ENCODE measurements around the gene SMIM29.

Gene SMIM29

DNA sequence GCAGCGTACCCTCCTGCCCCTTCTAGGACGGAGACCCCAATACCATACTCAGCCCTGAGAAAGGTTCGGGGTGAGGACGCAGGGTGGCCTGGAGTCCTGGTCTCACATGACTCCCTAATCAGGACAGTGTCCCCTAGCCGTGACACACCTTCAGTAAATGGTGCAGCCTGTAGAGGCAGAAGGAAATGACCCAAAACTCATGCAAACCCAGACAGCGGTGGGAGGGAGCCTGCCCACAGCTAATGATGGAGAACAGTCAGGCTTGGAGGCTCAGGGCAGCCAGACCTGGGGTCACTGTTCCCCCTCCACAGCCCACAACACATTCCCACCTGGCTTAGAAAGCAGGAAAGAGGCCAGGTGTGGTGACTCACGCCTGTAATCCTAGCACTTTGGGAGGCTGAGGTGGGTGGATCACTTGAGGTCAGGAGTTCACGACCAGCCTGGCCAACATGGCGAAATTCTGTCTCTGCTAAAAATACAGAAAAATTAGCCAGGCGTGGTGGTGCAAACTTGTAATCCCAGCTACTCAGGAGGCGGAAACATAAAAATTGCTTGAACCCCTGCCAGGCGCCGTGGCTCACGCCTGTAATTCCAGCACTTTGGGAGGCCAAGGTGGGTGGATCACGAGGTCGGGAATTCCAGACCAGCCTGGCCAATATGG, 20.9 kb downstream of the SMIM29 start:
- H3K27me3 ChIP-seq (ENCODE audit: control insufficient read depth in 1 of 2, insufficient read depth in 2 of 2, low read length in 2 of 2): no peaks in the 10 kb centered on the region
- no peaks in the 10 kb centered on the region for H3K36me3 ChIP-seq (ENCODE audit: insufficient read depth, low read length)
- no peak overlapping the region for H3K27ac ChIP-seq (ENCODE audit: low read depth, low read length)
- H3K9ac ChIP-seq (ENCODE audit: low read length): no peak overlapping the region
- peaks cover 13% of the 10 kb centered on the region for H3K4me1 ChIP-seq (ENCODE audit: insufficient read depth, low read length)
- H3K9me3 ChIP-seq (ENCODE audit: low read length): no peaks in the 10 kb centered on the region
- no peak overlapping the region for H3K4me3 ChIP-seq (ENCODE audit: low read depth in 1 of 2, low read length in 2 of 2)

DNA sequence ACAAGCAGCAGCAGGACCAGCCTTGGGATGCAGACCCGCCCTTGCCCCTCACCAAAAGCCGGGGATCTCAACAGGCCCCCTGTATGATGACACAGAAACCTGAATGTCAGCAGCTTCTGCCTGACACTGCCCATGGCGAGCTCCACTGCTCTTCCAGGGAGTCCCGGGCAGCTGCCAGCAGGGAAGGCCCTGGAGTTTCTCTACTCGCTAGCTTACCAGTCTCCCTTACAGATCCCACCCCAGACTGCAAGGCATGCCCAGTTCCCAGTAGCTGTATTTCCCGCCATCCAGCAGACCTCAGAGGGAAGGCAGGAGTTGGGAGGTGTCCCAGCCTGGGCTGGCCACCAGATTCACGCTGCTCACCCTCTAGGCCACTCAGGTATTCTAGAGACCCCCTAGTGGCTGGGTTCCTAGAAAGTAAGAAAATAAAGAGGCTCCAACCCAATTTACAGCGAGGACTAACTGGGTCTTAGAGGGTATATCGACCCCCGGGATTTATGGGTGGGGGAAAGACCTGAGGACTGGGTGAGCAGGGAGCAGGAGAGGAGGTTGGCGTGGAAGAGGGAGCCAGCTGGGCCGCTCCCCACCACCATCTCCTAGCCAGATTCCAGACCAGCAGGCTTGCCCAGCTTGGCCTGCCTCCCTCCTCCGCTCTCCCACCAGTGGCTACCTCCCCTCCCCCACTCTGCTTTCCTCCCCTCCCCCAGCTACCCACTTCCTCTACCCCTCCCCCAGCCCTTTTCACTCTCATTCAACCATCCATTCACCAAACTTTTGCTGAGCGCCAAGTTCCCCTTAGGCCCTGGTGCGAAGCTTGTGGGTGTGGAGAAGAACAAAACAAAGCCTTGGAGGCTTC, 21.8 kb downstream of the SMIM29 start:
- no peaks in the 10 kb centered on the region for H3K27me3 ChIP-seq (ENCODE audit: control insufficient read depth in 1 of 2, insufficient read depth in 2 of 2, low read length in 2 of 2)
- no peaks in the 10 kb centered on the region for H3K9me3 ChIP-seq (ENCODE audit: low read length)
- H3K9ac ChIP-seq (ENCODE audit: low read length): no peak overlapping the region
- H3K4me1 ChIP-seq (ENCODE audit: insufficient read depth, low read length): peaks cover 13% of the 10 kb centered on the region
- no peaks in the 10 kb centered on the region for H3K36me3 ChIP-seq (ENCODE audit: insufficient read depth, low read length)
- H3K27ac ChIP-seq (ENCODE audit: low read depth, low read length): no peak overlapping the region
- no peak overlapping the region for H3K4me3 ChIP-seq (ENCODE audit: low read depth in 1 of 2, low read length in 2 of 2)

DNA sequence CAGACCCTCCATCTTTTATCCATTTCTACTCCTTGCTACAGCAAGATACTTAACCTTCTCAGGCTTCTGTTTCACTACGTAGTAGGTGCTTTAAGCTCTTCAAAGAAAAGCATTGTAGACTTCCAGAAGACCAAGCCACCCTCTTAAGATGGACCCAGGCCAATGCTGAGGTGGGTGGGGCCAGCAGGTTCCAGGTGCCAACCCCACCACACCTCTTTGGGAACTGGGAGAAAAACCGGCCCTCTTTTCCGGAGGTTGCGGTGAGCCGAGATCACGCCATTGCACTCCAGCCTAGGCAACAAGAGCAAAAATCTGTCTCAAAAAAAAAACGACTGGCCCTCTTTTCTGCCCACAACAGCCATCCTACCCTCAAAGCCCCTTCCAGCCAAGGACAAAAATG, 22.7 kb downstream of the SMIM29 start:
- Histone ChIP-seq H3K36me3 (ENCODE audit: insufficient read depth, low read length) (no peaks in the 10 kb centered on the region), H3K4me3 (ENCODE audit: low read depth in 1 of 2, low read length in 2 of 2) (no peak overlapping the region), H3K27me3 (ENCODE audit: control insufficient read depth in 1 of 2, insufficient read depth in 2 of 2, low read length in 2 of 2) (no peaks in the 10 kb centered on the region), H3K9me3 (ENCODE audit: low read length) (no peaks in the 10 kb centered on the region), H3K9ac (ENCODE audit: low read length) (no peak overlapping the region), H3K4me1 (ENCODE audit: insufficient read depth, low read length) (peaks cover 13% of the 10 kb centered on the region), H3K27ac (ENCODE audit: low read depth, low read length) (no peak overlapping the region)

DNA sequence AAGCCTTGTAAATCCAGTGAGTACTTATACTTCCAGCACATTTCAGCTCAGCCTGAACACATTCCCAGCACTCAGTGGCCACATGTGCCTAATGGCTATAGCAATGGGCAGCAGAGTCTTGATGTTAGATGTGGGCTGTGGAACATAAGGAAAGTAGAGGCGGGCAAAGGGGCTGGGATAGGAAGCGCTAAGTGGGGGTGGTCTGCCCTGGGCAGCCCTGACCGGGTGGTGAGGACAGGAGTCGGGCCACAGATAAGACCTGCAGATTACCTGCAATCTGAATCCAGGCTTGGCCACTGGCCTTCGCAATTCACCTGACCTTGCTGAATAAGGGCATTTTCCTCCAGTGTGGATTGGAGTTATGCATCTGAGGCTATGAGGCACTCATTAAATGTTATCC, 23.3 kb downstream of the SMIM29 start:
- Histone ChIP-seq H3K4me3 (ENCODE audit: low read depth in 1 of 2, low read length in 2 of 2) (no peak overlapping the region), H3K27ac (ENCODE audit: low read depth, low read length) (no peak overlapping the region), H3K9me3 (ENCODE audit: low read length) (no peaks in the 10 kb centered on the region), H3K9ac (ENCODE audit: low read length) (no peak overlapping the region), H3K36me3 (ENCODE audit: insufficient read depth, low read length) (no peaks in the 10 kb centered on the region), H3K4me1 (ENCODE audit: insufficient read depth, low read length) (peaks cover 13% of the 10 kb centered on the region), H3K27me3 (ENCODE audit: control insufficient read depth in 1 of 2, insufficient read depth in 2 of 2, low read length in 2 of 2) (no peaks in the 10 kb centered on the region)

DNA sequence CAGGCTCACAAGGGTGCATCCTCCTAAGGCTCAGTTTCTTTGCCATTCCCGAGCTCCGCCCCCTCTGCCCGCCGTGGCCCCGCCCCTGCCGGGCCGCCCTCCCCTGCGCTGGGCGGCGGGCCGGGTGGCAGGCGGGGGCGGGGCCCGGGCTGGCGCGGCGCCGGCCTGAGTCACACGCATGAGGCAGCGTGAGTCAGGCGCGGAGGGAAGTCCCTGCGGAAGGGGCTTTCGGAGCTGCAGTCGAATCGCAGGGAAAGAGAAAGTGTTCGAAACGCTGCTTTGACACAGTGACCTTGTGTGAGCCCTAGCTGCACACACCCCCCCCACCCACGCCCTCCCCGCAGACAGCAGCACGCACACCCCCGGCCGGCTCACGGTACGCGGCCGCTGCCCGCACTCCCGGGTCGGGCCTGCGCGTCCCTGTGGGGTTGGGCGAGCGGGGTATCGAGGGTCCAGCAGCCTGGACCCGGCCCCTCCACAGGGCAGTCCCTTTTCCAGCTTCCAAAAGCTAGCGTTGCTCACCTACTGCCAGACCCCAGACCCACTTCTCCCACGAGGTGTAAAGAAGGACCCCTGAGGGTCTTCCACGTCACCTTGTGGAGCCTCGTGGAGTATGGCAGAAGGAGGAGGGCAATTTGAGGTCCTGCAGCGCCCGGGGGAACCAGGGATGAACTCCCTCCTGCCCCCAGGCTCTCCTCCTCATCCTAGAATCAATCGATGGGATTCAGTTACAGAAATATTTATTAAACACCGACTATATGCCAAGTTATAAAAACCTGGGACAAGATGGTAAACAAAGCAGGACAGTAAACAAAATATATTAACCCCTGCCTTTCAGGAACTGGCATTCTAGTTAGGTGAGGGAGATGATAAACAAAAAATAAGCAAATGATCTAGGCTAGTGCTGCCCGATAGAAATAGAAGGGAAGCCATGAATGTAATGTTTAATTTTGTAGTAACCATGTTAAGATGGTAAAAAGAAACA, 24.6 kb downstream of the SMIM29 start:
- peak overlapping the region; percentile 83 for H3K9ac ChIP-seq (ENCODE audit: low read length)

DNA sequence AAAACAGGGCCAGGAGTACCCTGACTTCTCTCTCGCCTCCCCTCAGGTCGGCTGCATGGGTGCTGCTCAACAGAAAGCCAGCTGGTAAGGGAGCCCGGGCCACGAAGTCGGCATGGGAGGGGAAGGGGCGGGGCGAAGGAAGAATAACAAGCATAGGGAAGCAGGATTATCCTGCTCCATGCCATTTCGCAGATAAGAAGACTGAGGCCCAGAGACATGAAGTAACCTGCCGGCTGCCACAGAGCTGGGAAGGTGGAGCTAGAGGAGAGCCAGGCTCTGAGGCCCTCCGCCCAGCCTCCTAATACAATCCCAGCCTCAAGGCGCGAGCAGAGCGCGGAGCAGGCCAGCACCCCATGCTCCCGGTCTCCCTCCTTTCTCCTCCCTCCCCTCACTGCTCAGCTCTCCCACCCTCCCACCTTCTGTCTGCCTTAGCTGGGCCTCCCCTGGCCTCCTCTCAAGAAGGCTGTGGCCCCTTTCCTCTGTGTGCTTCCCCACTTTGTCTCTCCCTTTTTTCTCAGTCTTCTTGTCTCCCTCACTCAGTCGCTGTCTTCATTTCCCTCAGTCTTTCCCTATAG, 25.3 kb downstream of the SMIM29 start:
- Histone ChIP-seq H3K9me3 (ENCODE audit: low read length) (no peaks in the 10 kb centered on the region), H3K4me3 (ENCODE audit: low read depth in 1 of 2, low read length in 2 of 2) (peak overlapping the region; percentile 28 to 53), H3K27me3 (ENCODE audit: control insufficient read depth in 1 of 2, insufficient read depth in 2 of 2, low read length in 2 of 2) (no peaks in the 10 kb centered on the region), H3K27ac (ENCODE audit: low read depth, low read length) (peak overlapping the region; percentile 59), H3K4me1 (ENCODE audit: insufficient read depth, low read length) (peaks cover 13% of the 10 kb centered on the region), H3K36me3 (ENCODE audit: insufficient read depth, low read length) (no peaks in the 10 kb centered on the region), H3K9ac (ENCODE audit: low read length) (peak overlapping the region; percentile 44)

More for the DNA sequence above, 24.6 kb downstream of the SMIM29 start:
- H3K9me3 ChIP-seq (ENCODE audit: low read length): no peaks in the 10 kb centered on the region
- H3K4me1 ChIP-seq (ENCODE audit: insufficient read depth, low read length): peaks cover 13% of the 10 kb centered on the region
- peak overlapping the region; percentile 44 to 60 for H3K4me3 ChIP-seq (ENCODE audit: low read depth in 1 of 2, low read length in 2 of 2)
- H3K27ac ChIP-seq (ENCODE audit: low read depth, low read length): peak overlapping the region; percentile 68
- no peaks in the 10 kb centered on the region for H3K27me3 ChIP-seq (ENCODE audit: control insufficient read depth in 1 of 2, insufficient read depth in 2 of 2, low read length in 2 of 2)
- no peaks in the 10 kb centered on the region for H3K36me3 ChIP-seq (ENCODE audit: insufficient read depth, low read length)

DNA sequence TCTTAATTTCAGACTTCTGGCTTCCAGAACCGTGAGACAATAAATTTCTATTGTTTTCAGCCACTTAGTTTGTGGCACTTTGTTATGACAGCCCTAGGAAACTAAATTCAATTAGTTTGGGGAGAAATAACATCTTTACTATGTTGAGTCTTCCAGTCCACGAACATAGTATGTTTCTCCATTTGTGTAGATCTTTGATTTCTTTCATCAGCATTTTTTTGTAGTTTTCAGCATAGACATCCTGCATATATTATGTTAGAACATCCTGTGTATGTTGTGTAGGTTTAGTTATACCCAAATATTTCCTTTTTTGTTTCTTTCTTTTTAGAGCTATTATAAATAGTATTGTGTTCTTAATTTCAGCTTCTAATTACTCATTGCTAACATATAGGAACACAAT, 30.1 kb downstream of the SMIM29 start:
- Histone ChIP-seq H3K27me3 (ENCODE audit: control insufficient read depth in 1 of 2, insufficient read depth in 2 of 2, low read length in 2 of 2) (no peaks in the 10 kb centered on the region), H3K9ac (ENCODE audit: low read length) (no peak overlapping the region), H3K4me3 (ENCODE audit: low read depth in 1 of 2, low read length in 2 of 2) (no peak overlapping the region), H3K27ac (ENCODE audit: low read depth, low read length) (no peak overlapping the region), H3K36me3 (ENCODE audit: insufficient read depth, low read length) (no peaks in the 10 kb centered on the region), H3K9me3 (ENCODE audit: low read length) (no peaks in the 10 kb centered on the region), H3K4me1 (ENCODE audit: insufficient read depth, low read length) (peaks cover 8% of the 10 kb centered on the region)

DNA sequence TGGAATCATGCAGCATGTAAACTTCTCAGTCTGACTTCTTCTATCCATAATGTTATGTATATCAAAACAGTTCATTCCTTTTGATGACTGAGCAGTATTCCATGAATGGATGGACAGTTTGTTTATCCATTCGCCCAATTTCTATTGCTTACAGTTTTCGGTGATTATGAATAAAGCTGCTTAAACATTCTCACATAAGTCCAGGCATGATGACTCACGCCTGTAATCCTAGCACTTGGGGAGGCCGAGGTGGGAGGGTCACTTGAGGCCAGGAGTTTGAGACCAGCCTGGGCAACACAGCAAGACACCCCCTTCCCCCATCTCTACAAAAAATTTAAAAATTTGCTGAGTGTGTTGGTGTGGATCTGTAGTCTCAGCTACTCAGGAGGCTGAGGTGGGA, 35.0 kb downstream of the SMIM29 start:
- no peak overlapping the region for H3K27ac ChIP-seq (ENCODE audit: low read depth, low read length)
- H3K27me3 ChIP-seq (ENCODE audit: control insufficient read depth in 1 of 2, insufficient read depth in 2 of 2, low read length in 2 of 2): no peaks in the 10 kb centered on the region
- H3K36me3 ChIP-seq (ENCODE audit: insufficient read depth, low read length): no peaks in the 10 kb centered on the region
- no peaks in the 10 kb centered on the region for H3K9me3 ChIP-seq (ENCODE audit: low read length)
- H3K4me3 ChIP-seq (ENCODE audit: low read depth in 1 of 2, low read length in 2 of 2): no peak overlapping the region
- H3K4me1 ChIP-seq (ENCODE audit: insufficient read depth, low read length): no peaks in the 10 kb centered on the region
- H3K9ac ChIP-seq (ENCODE audit: low read length): no peak overlapping the region

DNA sequence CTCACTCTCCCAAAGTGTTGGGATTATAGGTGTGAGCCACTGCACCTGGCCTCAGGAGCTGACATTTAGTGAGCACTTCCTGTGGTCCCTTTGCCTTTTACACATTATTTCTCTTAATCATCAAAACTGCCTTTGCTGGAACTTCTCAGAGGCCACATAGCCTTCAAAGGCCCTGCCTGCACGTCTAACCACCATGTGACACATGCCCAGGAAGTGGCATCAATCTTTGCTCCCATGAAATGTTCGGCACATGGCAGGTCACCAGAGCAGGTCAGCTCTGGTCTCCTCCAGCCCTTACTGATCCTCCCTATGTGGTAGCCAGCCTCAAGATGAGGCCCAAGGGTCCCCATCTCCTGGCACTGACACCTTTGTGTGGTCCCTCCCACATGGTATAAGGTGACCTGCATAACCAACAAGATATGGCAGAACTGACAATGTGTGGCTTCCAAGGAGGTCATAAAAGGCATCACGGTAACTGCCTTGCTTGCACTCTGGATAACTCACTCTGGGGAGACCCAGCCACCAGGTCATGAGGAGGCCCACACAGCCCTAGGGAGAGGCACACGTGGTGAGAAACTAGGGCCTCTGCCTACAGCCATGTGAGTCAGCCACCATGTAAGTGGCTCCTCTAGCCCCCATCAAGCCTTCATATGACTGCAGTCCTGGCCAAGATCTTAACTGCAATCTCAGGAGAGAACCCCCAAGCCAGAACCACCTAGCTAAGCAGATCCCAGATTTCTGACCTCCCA, 40.9 kb downstream of the SMIM29 start:
- Histone ChIP-seq H3K9ac (ENCODE audit: low read length) (no peak overlapping the region), H3K4me3 (ENCODE audit: low read depth in 1 of 2, low read length in 2 of 2) (no peak overlapping the region), H3K27me3 (ENCODE audit: control insufficient read depth in 1 of 2, insufficient read depth in 2 of 2, low read length in 2 of 2) (no peaks in the 10 kb centered on the region), H3K27ac (ENCODE audit: low read depth, low read length) (no peak overlapping the region), H3K4me1 (ENCODE audit: insufficient read depth, low read length) (no peaks in the 10 kb centered on the region), H3K36me3 (ENCODE audit: insufficient read depth, low read length) (no peaks in the 10 kb centered on the region), H3K9me3 (ENCODE audit: low read length) (no peaks in the 10 kb centered on the region)

DNA sequence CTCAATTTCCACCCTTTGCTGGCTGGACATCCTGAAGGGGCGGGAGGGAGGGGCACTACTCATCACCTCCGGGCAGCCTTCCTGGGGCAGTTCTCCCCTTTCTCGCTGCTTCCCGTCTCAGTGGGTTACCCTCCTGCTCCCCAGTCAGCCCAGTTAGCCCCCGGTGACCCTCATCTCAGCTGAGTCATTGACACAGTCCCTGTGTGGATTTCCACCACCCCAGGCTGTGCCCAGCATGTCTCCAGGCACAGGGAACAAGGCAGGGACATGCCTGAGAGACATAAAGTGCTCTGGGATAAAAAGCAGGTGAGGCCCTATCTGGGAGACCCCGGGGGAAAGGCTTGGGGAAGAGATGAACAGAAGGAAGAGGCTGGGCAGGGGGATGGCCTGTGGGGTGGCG, 42.1 kb downstream of the SMIM29 start:
- Histone ChIP-seq H3K27me3 (ENCODE audit: control insufficient read depth in 1 of 2, insufficient read depth in 2 of 2, low read length in 2 of 2) (no peaks in the 10 kb centered on the region), H3K4me3 (ENCODE audit: low read depth in 1 of 2, low read length in 2 of 2) (no peak overlapping the region), H3K9ac (ENCODE audit: low read length) (no peak overlapping the region), H3K4me1 (ENCODE audit: insufficient read depth, low read length) (no peaks in the 10 kb centered on the region), H3K27ac (ENCODE audit: low read depth, low read length) (no peak overlapping the region), H3K36me3 (ENCODE audit: insufficient read depth, low read length) (no peaks in the 10 kb centered on the region), H3K9me3 (ENCODE audit: low read length) (no peaks in the 10 kb centered on the region)

All from muscle layer of colon (tissue), 2 donors.